CD4-positive, alpha-beta T cell (primary cell): Measurements from ENCODE around the gene ATP10A. TPM values are rescaled to one million over a fixed set of nuclear protein-coding genes. Genes with fewer than 3 reads are reported as not detected.

ENCODE experiments used
- ATAC-seq: fragments of 200-7000 bp; cut with Tn5 transposase; one replicate; pipeline ENCODE4 v1.10.0; 2022; ENCODE audit warnings: mild to moderate bottlenecking; ENCODE audit not compliant: poor library complexity
- CTCF ChIA-PET: fragments of 350-600 bp; sonication (Branson Sonifier 250); formaldehyde crosslinking; loops from one replicate; lab custom pipeline; 2021; ENCODE audit warnings: antibody characterized with exemption, inconsistent platforms; lab: Charles Lee
- POLR2A ChIA-PET: fragments of 350-600 bp; sonication (Branson Sonifier 250); formaldehyde crosslinking; loops from one replicate; lab custom pipeline; 2021; ENCODE audit warnings: antibody characterized with exemption, inconsistent platforms; lab: Charles Lee
- DNase-seq, 14 experiments: peaks; one replicate each; pipeline ENCODE4 v3.0.0-alpha.2; 2013 to 2020; ENCODE audit warnings: mixed read lengths in 2 of 14
- H3K27ac ChIP-seq, 2 donors: one replicate each; pipeline versions ENCODE4 v1.5.1 to v1.7.0; 2013; ENCODE audit warnings: low read length in 2 of 2, low read depth in 1 of 2, mild to moderate bottlenecking in 1 of 2
- H3K27me3 ChIP-seq, 2 experiments: 1 replicate in 1 of 2; 2 replicates in 1 of 2; pipeline versions ENCODE4 v1.6.1 to v1.7.0; 2013; ENCODE audit warnings: low read length in 2 of 2, control low read depth in 1 of 2, mild to moderate bottlenecking in 1 of 2, moderate library complexity in 1 of 2; ENCODE audit not compliant: insufficient read depth in 2 of 2, control insufficient read depth in 1 of 2
- H3K36me3 ChIP-seq: one replicate; pipeline ENCODE4 v1.6.1; 2013; ENCODE audit warnings: low read length, control low read depth; ENCODE audit not compliant: insufficient read depth
- H3K4me1 ChIP-seq: one replicate; pipeline ENCODE4 v1.6.1; 2013; ENCODE audit warnings: low read length, control low read depth; ENCODE audit not compliant: insufficient read depth
- H3K4me3 ChIP-seq: one replicate; pipeline ENCODE4 v1.5.1; 2013; ENCODE audit warnings: mild to moderate bottlenecking, low read length, moderate library complexity
- H3K9me3 ChIP-seq, 2 experiments: 1 replicate in 1 of 2; 2 replicates in 1 of 2; pipeline versions ENCODE4 v1.6.1 to v1.7.0; 2013; ENCODE audit warnings: low read length in 2 of 2, mild to moderate bottlenecking in 2 of 2, control low read depth in 1 of 2, moderate library complexity in 1 of 2; ENCODE audit not compliant: control insufficient read depth in 1 of 2, insufficient read depth in 1 of 2
- H3K27ac Mint-ChIP-seq: one replicate; pipeline ENCODE4 v1.8.0; 2020; ENCODE audit warnings: mixed read lengths
- H3K27me3 Mint-ChIP-seq: one replicate; pipeline ENCODE4 v1.8.0; 2021; ENCODE audit warnings: mixed read lengths
- H3K36me3 Mint-ChIP-seq: one replicate; pipeline ENCODE4 v1.8.0; 2021; ENCODE audit warnings: low read depth, mixed read lengths
- H3K4me1 Mint-ChIP-seq: one replicate; pipeline ENCODE4 v1.8.0; 2021; ENCODE audit warnings: low read depth, mixed read lengths
- H3K4me3 Mint-ChIP-seq: one replicate; pipeline ENCODE4 v1.8.0; 2020; ENCODE audit warnings: mild to moderate bottlenecking, mixed read lengths
- H3K9me3 Mint-ChIP-seq: one replicate; pipeline ENCODE4 v1.8.0; 2020; ENCODE audit warnings: mixed read lengths
- CTCF ChIP-seq: fragments of 200-600 bp; IDR thresholded peaks from one replicate; pipeline ENCODE4 v1.8.0; 2022; ENCODE audit warnings: antibody characterized with exemption, mild to moderate bottlenecking
- intact Hi-C, 2 experiments: fragments of 100-400 bp; cut with DNase I in 1 of 2; cut with micrococcal nuclease in 1 of 2; formaldehyde crosslinking; loops; one replicate each; pipeline versions ENCODE4 v1.15.1 to v1.9.0; 2023 to 2025; cut with DNase I, micrococcal nuclease
- total RNA-seq, 174 experiments: library from RNA in 2 of 174; stranded (reverse) in 2 of 174; gene quantifications; one replicate each; pipeline ENCODE4 v1.2.3 and lab custom pipeline; 2021 to 2026

The ATP10A gene
- total RNA-seq, 2 experiments from 2014 or later = 30.0 to 30.4 TPM

GRCh38 chr15:25674913-25675312, 188.2 kb downstream of the ATP10A start:
- no peak for TF ChIP-seq CTCF
- ATAC-seq (no peak), DNase-seq (no peak)
- Histone ChIP-seq H3K4me3 (no peak overlapping the region), H3K36me3 (peaks cover 19% of the 10 kb centered on the region), H3K27me3 (peaks cover 2 to 8% of the 10 kb centered on the region in 2 experiments), H3K27ac (no peak overlapping the region), H3K4me1 (no peaks in the 10 kb centered on the region), H3K9me3 (peaks cover 0 to 31% of the 10 kb centered on the region in 2 experiments)
- intact Hi-C loops = no loop called here
- H3K27ac Mint-ChIP-seq = no peak overlapping the region
- H3K4me1 Mint-ChIP-seq = peaks cover 1% of the 10 kb centered on the region
- H3K9me3 Mint-ChIP-seq = peaks cover 3% of the 10 kb centered on the region
- peaks cover 19% of the 10 kb centered on the region for H3K27me3 Mint-ChIP-seq
- ChIA-PET CTCF (no interaction called here), POLR2A (no interaction called here)
- H3K36me3 Mint-ChIP-seq = peaks cover 32% of the 10 kb centered on the region
- H3K4me3 Mint-ChIP-seq = no peak overlapping the region

- Mint-ChIP-seq H3K27me3 (peaks cover 26% of the 10 kb centered on the region), H3K9me3 (peaks cover 3% of the 10 kb centered on the region), H3K36me3 (peaks cover 22% of the 10 kb centered on the region), H3K27ac (no peak overlapping the region), H3K4me1 (peaks cover 5% of the 10 kb centered on the region), H3K4me3 (no peak overlapping the region)
- no peak overlapping the region for H3K27ac ChIP-seq
- no peak for TF ChIP-seq CTCF
- H3K4me1 ChIP-seq = no peaks in the 10 kb centered on the region
- POLR2A ChIA-PET = no interaction called here
- CTCF ChIA-PET = no interaction called here
- DNase-seq (no peak), ATAC-seq (no peak)
- intact Hi-C loops = no loop called here
- H3K4me3 ChIP-seq = no peak overlapping the region
- H3K36me3 ChIP-seq = peaks cover 11% of the 10 kb centered on the region
- H3K27me3 ChIP-seq = peaks cover 5 to 18% of the 10 kb centered on the region in 2 experiments
- H3K9me3 ChIP-seq = peaks cover 0 to 29% of the 10 kb centered on the region in 2 experiments
These were observed 189.2 kb downstream of the ATP10A start for GRCh38 chr15:25673972-25674371.

- Histone ChIP-seq H3K9me3 (peaks cover 0 to 35% of the 10 kb centered on the region in 2 experiments), H3K27ac (no peak overlapping the region), H3K4me3 (no peak overlapping the region), H3K4me1 (no peaks in the 10 kb centered on the region), H3K27me3 (peaks cover 11 to 23% of the 10 kb centered on the region in 2 experiments), H3K36me3 (peaks cover 6% of the 10 kb centered on the region)
- H3K27me3 Mint-ChIP-seq = peaks cover 31% of the 10 kb centered on the region
- H3K27ac Mint-ChIP-seq = no peak overlapping the region
- TF ChIP-seq CTCF = no peak
- H3K9me3 Mint-ChIP-seq = peaks cover 3% of the 10 kb centered on the region
- no peak for DNase-seq
- no peak overlapping the region for H3K4me3 Mint-ChIP-seq
- peaks cover 5% of the 10 kb centered on the region for H3K4me1 Mint-ChIP-seq
- H3K36me3 Mint-ChIP-seq = peaks cover 16% of the 10 kb centered on the region
- POLR2A ChIA-PET = no interaction called here
- CTCF ChIA-PET = no interaction called here
- ATAC-seq = no peak
- intact Hi-C loops = no loop called here
These were observed 189.8 kb downstream of the ATP10A start for GRCh38 chr15:25673351-25673750.
